Astrocyte (in vitro differentiated cells and primary cell): ENCODE data around the gene MAPK11. TPM values are rescaled to one million over a fixed set of nuclear protein-coding genes. Genes with fewer than 3 reads are reported as not detected.

Source experiments
- DNase-seq: peaks from one replicate; pipeline ENCODE4 v3.0.0-alpha.2; 2010; ENCODE audit warnings: low read depth
- FAIRE-seq: peaks from 2 replicates; lab custom pipeline; 2011; peaks lifted over from hg19 to GRCh38; lab: Jason Lieb, UNC
- H2AFZ ChIP-seq: 2 replicates; pipeline ENCODE4 v1.6.0; 2012; ENCODE audit warnings: low read depth, low read length, inconsistent platforms
- H3K27ac ChIP-seq: 2 replicates; pipeline ENCODE4 v1.5.1; 2011; ENCODE audit warnings: low read depth, low read length, inconsistent platforms
- H3K27me3 ChIP-seq: 2 replicates; pipeline ENCODE4 v1.6.0; 2011; ENCODE audit warnings: low read length, inconsistent platforms; ENCODE audit not compliant: insufficient read depth
- H3K36me3 ChIP-seq: 2 replicates; pipeline ENCODE4 v1.5.1; 2011; ENCODE audit warnings: low read length, inconsistent platforms; ENCODE audit not compliant: insufficient read depth
- H3K4me1 ChIP-seq: 2 replicates; pipeline ENCODE4 v1.5.1; 2011; ENCODE audit warnings: low read length, inconsistent platforms; ENCODE audit not compliant: insufficient read depth
- H3K4me2 ChIP-seq: 2 replicates; pipeline ENCODE4 v1.6.0; 2012; ENCODE audit warnings: low read length, inconsistent platforms
- H3K4me3 ChIP-seq: 2 replicates; pipeline ENCODE4 v1.5.1; 2011; ENCODE audit warnings: low read depth, mild to moderate bottlenecking, low read length, inconsistent platforms; ENCODE audit not compliant: insufficient read depth
- H3K79me2 ChIP-seq: 2 replicates; pipeline ENCODE4 v1.6.0; 2012; ENCODE audit warnings: mild to moderate bottlenecking, low read length, inconsistent platforms; ENCODE audit not compliant: insufficient read depth
- H3K9ac ChIP-seq: 2 replicates; pipeline ENCODE4 v1.6.0; 2012; ENCODE audit warnings: mild to moderate bottlenecking, low read length, inconsistent platforms
- H3K9me3 ChIP-seq: 2 replicates; pipeline ENCODE4 v1.5.1; 2012; ENCODE audit warnings: low read depth, mild to moderate bottlenecking, low read length, inconsistent platforms; ENCODE audit not compliant: insufficient read depth
- H4K20me1 ChIP-seq: 2 replicates; pipeline ENCODE4 v1.6.0; 2012; ENCODE audit warnings: low read length, inconsistent platforms; ENCODE audit not compliant: insufficient read depth
- H3K27ac Mint-ChIP-seq: one replicate; pipeline ENCODE4 v1.8.0; 2021; ENCODE audit warnings: mild to moderate bottlenecking, mixed read lengths; ENCODE audit not compliant: unreplicated experiment
- H3K27me3 Mint-ChIP-seq: one replicate; pipeline ENCODE4 v1.8.0; 2021; ENCODE audit warnings: low read depth, mixed read lengths; ENCODE audit not compliant: unreplicated experiment
- H3K36me3 Mint-ChIP-seq: one replicate; pipeline ENCODE4 v1.8.0; 2021; ENCODE audit warnings: low read depth, mixed read lengths; ENCODE audit not compliant: unreplicated experiment
- H3K4me1 Mint-ChIP-seq: one replicate; pipeline ENCODE4 v1.8.0; 2021; ENCODE audit warnings: low read depth, mixed read lengths; ENCODE audit not compliant: unreplicated experiment
- H3K4me3 Mint-ChIP-seq: one replicate; pipeline ENCODE4 v1.8.0; 2021; ENCODE audit warnings: mild to moderate bottlenecking, moderate library complexity, mixed read lengths; ENCODE audit not compliant: unreplicated experiment
- H3K9me3 Mint-ChIP-seq: one replicate; pipeline ENCODE4 v1.8.0; 2021; ENCODE audit warnings: mild to moderate bottlenecking, mixed read lengths; ENCODE audit not compliant: unreplicated experiment
- CTCF ChIP-seq: IDR thresholded peaks from 2 replicates; pipeline ENCODE4 v1.5.1; 2011; ENCODE audit warnings: low read depth, mild to moderate bottlenecking, inconsistent platforms, low read length, moderate library complexity; ENCODE audit not compliant: insufficient read depth
- EZH2 ChIP-seq: IDR thresholded peaks from 2 replicates; pipeline ENCODE4 v1.6.1; 2012; ENCODE audit warnings: mild to moderate bottlenecking, low read length, inconsistent platforms; ENCODE audit not compliant: insufficient read depth
- total RNA-seq: library from RNA; stranded (reverse); gene quantifications from 2 replicates; pipeline ENCODE4 v1.2.1, GENCODE V29; 2021

MAPK11 gene
- total RNA-seq, 1 donor from 2014 or later, result 19.6 TPM

- H3K4me3 Mint-ChIP-seq, result no peak overlapping the region
- H3K9me3 Mint-ChIP-seq, result no peaks in the 10 kb centered on the region
- H3K4me2 ChIP-seq, result no peak overlapping the region
- H3K4me1 Mint-ChIP-seq, result peaks cover 8% of the 10 kb centered on the region
- H3K9ac ChIP-seq, result no peak overlapping the region
- FAIRE-seq (no peak), DNase-seq (no peak)
- peaks cover 2% of the 10 kb centered on the region for H3K36me3 Mint-ChIP-seq
- TF ChIP-seq CTCF (no peak), EZH2 (no peak)
- H3K27me3 Mint-ChIP-seq, result no peaks in the 10 kb centered on the region
- no peak overlapping the region for H3K27ac ChIP-seq
- H3K36me3 ChIP-seq, result peaks cover 8% of the 10 kb centered on the region
- peaks cover 41% of the 10 kb centered on the region for H4K20me1 ChIP-seq
- H3K27ac Mint-ChIP-seq, result no peak overlapping the region
- no peaks in the 10 kb centered on the region for H3K27me3 ChIP-seq
- no peak overlapping the region for H3K4me3 ChIP-seq
- H3K79me2 ChIP-seq, result no peaks in the 10 kb centered on the region
- peaks cover 5% of the 10 kb centered on the region for H3K4me1 ChIP-seq
- H2AFZ ChIP-seq, result no peak overlapping the region
- H3K9me3 ChIP-seq, result no peaks in the 10 kb centered on the region
Observed at GRCh38 chr22:50276143-50276542, 6.0 kb upstream of the MAPK11 start.

GRCh38 chr22:50275181-50276055 lies 5.2 kb upstream of the MAPK11 start:
- peaks cover 6% of the 10 kb centered on the region for H3K36me3 ChIP-seq

More at GRCh38 chr22:50275181-50276055, 5.2 kb upstream of the MAPK11 start:
- H2AFZ ChIP-seq, result no peak overlapping the region
- H3K4me3 ChIP-seq, result no peak overlapping the region
- FAIRE-seq, result no peak
- DNase-seq, result no peak
- H3K79me2 ChIP-seq, result no peaks in the 10 kb centered on the region
- Mint-ChIP-seq H3K9me3 (no peaks in the 10 kb centered on the region), H3K27me3 (no peaks in the 10 kb centered on the region), H3K4me3 (no peak overlapping the region), H3K4me1 (peaks cover 8% of the 10 kb centered on the region), H3K27ac (no peak overlapping the region), H3K36me3 (peaks cover 2% of the 10 kb centered on the region)
- no peak for TF ChIP-seq CTCF
- TF ChIP-seq EZH2, result no peak
- H3K9me3 ChIP-seq, result no peaks in the 10 kb centered on the region
- peaks cover 8% of the 10 kb centered on the region for H3K4me1 ChIP-seq
- H4K20me1 ChIP-seq, result peaks cover 37% of the 10 kb centered on the region
- H3K27me3 ChIP-seq, result no peaks in the 10 kb centered on the region
- no peak overlapping the region for H3K4me2 ChIP-seq
- no peak overlapping the region for H3K9ac ChIP-seq
- no peak overlapping the region for H3K27ac ChIP-seq
